Parathyroid adenoma (tissue), 2 donors: ENCODE data around the gene MIDN.

Experiments used
- H2AFZ ChIP-seq: fragments of 300-600 bp; sonication (generic); one replicate; pipeline ENCODE4 v1.7.0; 2017; ENCODE audit warnings: antibody characterized with exemption, mild to moderate bottlenecking
- H3K27ac ChIP-seq: fragments of 300-600 bp; sonication (generic); one replicate; pipeline ENCODE4 v1.7.0; 2017
- H3K27me3 ChIP-seq: fragments of 300-600 bp; sonication (generic); one replicate; pipeline ENCODE4 v1.7.0; 2017; ENCODE audit warnings: low read length; ENCODE audit not compliant: control insufficient read depth, insufficient read depth
- H3K36me3 ChIP-seq: fragments of 300-600 bp; sonication (generic); one replicate; pipeline ENCODE4 v1.7.0; 2017; ENCODE audit warnings: low read length; ENCODE audit not compliant: control insufficient read depth, insufficient read depth
- H3K4me1 ChIP-seq: fragments of 300-600 bp; sonication (generic); one replicate; pipeline ENCODE4 v1.7.0; 2017; ENCODE audit warnings: control low read depth
- H3K4me2 ChIP-seq: fragments of 300-600 bp; sonication (generic); one replicate; pipeline ENCODE4 v1.7.0; 2017; ENCODE audit warnings: low read length
- H3K4me3 ChIP-seq: fragments of 300-600 bp; sonication (generic); one replicate; pipeline ENCODE4 v1.7.0; 2017; ENCODE audit warnings: low read depth, low read length
- H3K79me2 ChIP-seq: fragments of 300-600 bp; sonication (generic); one replicate; pipeline ENCODE4 v1.7.0; 2017; ENCODE audit warnings: control low read depth
- H3K9ac ChIP-seq: fragments of 300-600 bp; sonication (generic); one replicate; pipeline ENCODE4 v1.7.0; 2017; ENCODE audit warnings: mild to moderate bottlenecking
- H3K9me3 ChIP-seq: fragments of 300-600 bp; sonication (generic); one replicate; pipeline ENCODE4 v1.7.0; 2017; ENCODE audit warnings: low read length; ENCODE audit not compliant: control insufficient read depth
- CTCF ChIP-seq: fragments of 300-600 bp; sonication (generic); IDR thresholded peaks from one replicate; pipeline ENCODE4 v1.7.0; 2017; ENCODE audit warnings: antibody characterized with exemption, mild to moderate bottlenecking
- donor health status: primary hyperparathyroidism.

The MIDN gene

DNA sequence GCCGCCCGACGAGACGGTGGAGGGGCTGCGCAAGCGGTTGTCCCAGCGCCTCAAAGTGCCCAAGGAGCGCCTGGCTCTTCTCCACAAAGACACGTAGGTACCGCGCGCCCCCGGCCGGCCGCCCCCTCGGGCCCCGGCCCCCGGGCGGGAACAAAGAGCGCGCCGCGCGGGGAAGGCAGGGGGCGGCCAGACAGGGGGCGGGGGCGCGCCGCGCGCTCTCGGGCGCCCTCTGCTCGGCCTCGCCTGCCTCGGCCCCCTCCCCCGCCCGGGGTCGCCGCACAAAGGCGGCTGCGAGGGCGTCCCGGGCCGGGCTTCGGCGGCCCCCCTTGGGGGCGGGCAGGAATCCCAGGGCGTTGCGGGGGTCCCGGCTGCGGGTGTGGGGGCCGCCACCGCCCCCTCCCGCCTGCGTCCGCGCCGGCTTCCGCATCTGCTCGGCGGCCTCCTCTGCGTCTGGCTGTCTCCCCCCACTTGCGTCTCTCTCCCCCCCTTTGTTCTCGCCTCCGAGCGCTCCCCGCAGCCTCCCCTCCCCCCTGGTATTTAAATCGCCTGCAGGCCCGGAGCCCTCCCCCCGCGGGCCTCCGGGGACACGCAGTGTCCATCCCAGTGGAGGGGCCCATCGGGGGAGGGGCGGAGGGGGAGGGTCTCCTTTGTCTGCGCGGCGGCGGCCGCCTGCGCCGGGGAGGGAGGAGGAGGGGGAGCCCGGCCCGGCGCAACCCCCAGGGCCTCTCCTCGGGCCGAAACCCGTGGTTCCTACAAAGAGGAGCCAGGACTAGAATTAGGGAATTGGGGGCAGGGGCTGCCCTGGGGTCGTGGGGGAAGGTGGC lies 2.3 kb downstream of the MIDN start:
- H3K4me3 ChIP-seq: peak overlapping the region; percentile 49
- TF ChIP-seq CTCF: no peak
- peak overlapping the region; percentile 64 for H3K27ac ChIP-seq
- peaks cover 14% of the 10 kb centered on the region for H3K4me1 ChIP-seq
- H3K9me3 ChIP-seq: no peaks in the 10 kb centered on the region
- no peak overlapping the region for H3K9ac ChIP-seq
- no peak overlapping the region for H2AFZ ChIP-seq
- H3K27me3 ChIP-seq: no peaks in the 10 kb centered on the region
- H3K79me2 ChIP-seq: peaks cover 7% of the 10 kb centered on the region
- H3K4me2 ChIP-seq: peak overlapping the region; percentile 51
- H3K36me3 ChIP-seq: no peaks in the 10 kb centered on the region

DNA sequence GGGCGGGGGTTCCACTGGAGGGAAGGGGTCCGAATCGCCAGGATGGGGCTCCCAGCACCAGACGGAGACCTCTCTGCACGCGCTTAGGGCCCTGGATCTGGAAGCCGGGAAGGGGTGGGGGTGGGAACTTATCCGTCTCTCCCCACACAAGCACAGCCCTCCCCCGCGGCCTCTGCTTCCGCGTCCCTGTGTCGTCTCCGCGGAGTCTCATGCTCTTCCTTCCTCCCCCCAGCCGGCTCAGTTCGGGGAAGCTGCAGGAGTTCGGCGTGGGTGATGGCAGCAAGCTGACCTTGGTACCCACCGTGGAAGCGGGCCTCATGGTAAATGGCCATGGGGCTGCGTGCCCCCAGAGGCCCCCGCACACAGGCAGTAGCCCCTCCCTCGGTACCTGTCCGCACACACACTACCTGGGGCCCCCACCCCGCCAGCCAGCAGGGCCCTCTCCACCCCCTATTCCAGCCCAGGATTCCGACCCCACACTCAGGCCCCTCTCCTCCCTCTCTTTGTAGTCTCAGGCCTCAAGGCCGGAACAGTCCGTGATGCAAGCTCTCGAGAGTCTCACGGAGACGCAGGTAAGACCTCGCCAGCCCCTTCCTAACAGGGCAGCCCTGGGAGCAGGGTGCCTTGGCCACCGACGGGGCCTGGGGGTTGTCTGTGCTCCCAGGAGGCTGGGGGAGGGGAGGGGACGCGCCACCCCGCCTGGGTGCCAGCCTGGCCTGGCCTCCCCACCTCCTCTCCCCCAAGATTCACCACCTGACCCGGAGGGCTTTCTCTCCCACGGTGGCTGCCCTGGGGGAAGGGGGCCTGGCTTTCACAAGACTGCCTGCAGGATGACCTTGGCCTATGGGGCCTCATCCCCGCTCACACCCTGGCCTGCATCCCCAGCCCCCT lies 3.2 kb downstream of the MIDN start:
- no peak overlapping the region for H3K9ac ChIP-seq
- peak overlapping the region; percentile 49 for H3K4me3 ChIP-seq
- peak overlapping the region; percentile 64 for H3K27ac ChIP-seq
- peaks cover 7% of the 10 kb centered on the region for H3K4me1 ChIP-seq
- H3K9me3 ChIP-seq: no peaks in the 10 kb centered on the region
- no peaks in the 10 kb centered on the region for H3K27me3 ChIP-seq
- TF ChIP-seq CTCF: no peak
- H3K79me2 ChIP-seq: peaks cover 7% of the 10 kb centered on the region
- no peak overlapping the region for H2AFZ ChIP-seq
- H3K4me2 ChIP-seq: peak overlapping the region; percentile 51
- no peaks in the 10 kb centered on the region for H3K36me3 ChIP-seq

GRCh38 chr19:1252221-1252820 lies 3.9 kb downstream of the MIDN start:
- Histone ChIP-seq H3K9ac (no peak overlapping the region), H3K79me2 (peaks cover 7% of the 10 kb centered on the region), H3K36me3 (no peaks in the 10 kb centered on the region), H3K4me2 (peak overlapping the region; percentile 19), H2AFZ (no peak overlapping the region), H3K9me3 (no peaks in the 10 kb centered on the region), H3K27me3 (no peaks in the 10 kb centered on the region), H3K4me3 (no peak overlapping the region), H3K4me1 (peaks cover 7% of the 10 kb centered on the region), H3K27ac (peak overlapping the region; percentile 64)
- no peak for TF ChIP-seq CTCF

GRCh38 chr19:1252821-1253513 lies 4.6 kb downstream of the MIDN start:
- H3K9ac ChIP-seq: no peak overlapping the region
- no peaks in the 10 kb centered on the region for H3K9me3 ChIP-seq
- H2AFZ ChIP-seq: no peak overlapping the region
- no peak overlapping the region for H3K4me3 ChIP-seq
- H3K4me1 ChIP-seq: peaks cover 5% of the 10 kb centered on the region
- peaks cover 7% of the 10 kb centered on the region for H3K79me2 ChIP-seq
- peak overlapping the region; percentile 19 for H3K4me2 ChIP-seq
- H3K27me3 ChIP-seq: no peaks in the 10 kb centered on the region
- H3K27ac ChIP-seq: peak overlapping the region; percentile 64
- H3K36me3 ChIP-seq: no peaks in the 10 kb centered on the region
- TF ChIP-seq CTCF: no peak
